ENCODE results near the gene PRKG1. TPM values are rescaled to one million over a fixed set of nuclear protein-coding genes. Genes with fewer than 3 reads are reported as not detected.

Gene PRKG1
- total and polyA plus RNA-seq, 2 experiments from 2014 or later = 18.2 to 21.1 TPM

- no peak overlapping the region for H3K27ac Mint-ChIP-seq
- no peak for DNase-seq (ENCODE audit: low spot score)
- Histone ChIP-seq H3K4me1 (ENCODE audit: insufficient read depth) (no peaks in the 10 kb centered on the region), H3K27me3 (ENCODE audit: insufficient read depth) (no peaks in the 10 kb centered on the region), H3K79me2 (replicated peaks; ENCODE audit: insufficient read depth) (no peaks in the 10 kb centered on the region), H3K4me3 (no peak overlapping the region), H3K36me3 (ENCODE audit: insufficient read depth) (no peaks in the 10 kb centered on the region), H2AFZ (no peak overlapping the region), H3F3A (replicated peaks; ENCODE audit: low read depth) (no peaks in the 10 kb centered on the region), H3K9me2 (ENCODE audit: insufficient read depth) (no peaks in the 10 kb centered on the region), H3K27ac (ENCODE audit: low read depth) (no peak overlapping the region), H3K4me2 (no peak overlapping the region), H4K20me1 (replicated peaks; ENCODE audit: insufficient read depth) (no peaks in the 10 kb centered on the region)
- no peak for ATAC-seq
- H3K4me1 Mint-ChIP-seq = peaks cover 6% of the 10 kb centered on the region; the same call in 2 of the 3 replicates
- no peak overlapping the region for H3K4me3 Mint-ChIP-seq
- no peaks in the 10 kb centered on the region for H3K36me3 Mint-ChIP-seq (ENCODE audit: low read depth)
- TF ChIP-seq ZNF331 (CRISPR knock-in tag; IDR thresholded peaks at IDR 0.05; ENCODE audit: low read depth) (no peak), POLR2AphosphoS5 (IDR thresholded peaks at IDR 0.05; ENCODE audit: low read depth) (no peak), STAT1 (IDR thresholded peaks at IDR 0.05; ENCODE audit: unreplicated experiment) (no peak), EZH2phosphoT487 (IDR thresholded peaks at IDR 0.05; ENCODE audit: unreplicated experiment) (no peak), CREB1 (CRISPR knock-in tag; IDR thresholded peaks at IDR 0.05; ENCODE audit: low read depth) (no peak), NANOG (IDR thresholded peaks at IDR 0.05; ENCODE audit: borderline replicate concordance) (no peak), EZH2 (IDR thresholded peaks at IDR 0.05; ENCODE audit: low read depth, unreplicated experiment) (no peak), JUNB (IDR thresholded peaks at IDR 0.05; ENCODE audit: unreplicated experiment) (no peak), ZNF114 (CRISPR knock-in tag; IDR thresholded peaks at IDR 0.05) (no peak), ZNF462 (CRISPR knock-in tag; IDR thresholded peaks at IDR 0.05) (no peak)
- TF ChIP-seq, protein P1, sequence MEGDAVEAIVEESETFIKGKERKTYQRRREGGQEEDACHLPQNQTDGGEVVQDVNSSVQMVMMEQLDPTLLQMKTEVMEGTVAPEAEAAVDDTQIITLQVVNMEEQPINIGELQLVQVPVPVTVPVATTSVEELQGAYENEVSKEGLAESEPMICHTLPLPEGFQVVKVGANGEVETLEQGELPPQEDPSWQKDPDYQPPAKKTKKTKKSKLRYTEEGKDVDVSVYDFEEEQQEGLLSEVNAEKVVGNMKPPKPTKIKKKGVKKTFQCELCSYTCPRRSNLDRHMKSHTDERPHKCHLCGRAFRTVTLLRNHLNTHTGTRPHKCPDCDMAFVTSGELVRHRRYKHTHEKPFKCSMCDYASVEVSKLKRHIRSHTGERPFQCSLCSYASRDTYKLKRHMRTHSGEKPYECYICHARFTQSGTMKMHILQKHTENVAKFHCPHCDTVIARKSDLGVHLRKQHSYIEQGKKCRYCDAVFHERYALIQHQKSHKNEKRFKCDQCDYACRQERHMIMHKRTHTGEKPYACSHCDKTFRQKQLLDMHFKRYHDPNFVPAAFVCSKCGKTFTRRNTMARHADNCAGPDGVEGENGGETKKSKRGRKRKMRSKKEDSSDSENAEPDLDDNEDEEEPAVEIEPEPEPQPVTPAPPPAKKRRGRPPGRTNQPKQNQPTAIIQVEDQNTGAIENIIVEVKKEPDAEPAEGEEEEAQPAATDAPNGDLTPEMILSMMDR (conservative IDR thresholded peaks at IDR 0.05; ENCODE audit: low read depth in 2 of 2) = no peak
- TF ChIP-seq, protein P2, sequence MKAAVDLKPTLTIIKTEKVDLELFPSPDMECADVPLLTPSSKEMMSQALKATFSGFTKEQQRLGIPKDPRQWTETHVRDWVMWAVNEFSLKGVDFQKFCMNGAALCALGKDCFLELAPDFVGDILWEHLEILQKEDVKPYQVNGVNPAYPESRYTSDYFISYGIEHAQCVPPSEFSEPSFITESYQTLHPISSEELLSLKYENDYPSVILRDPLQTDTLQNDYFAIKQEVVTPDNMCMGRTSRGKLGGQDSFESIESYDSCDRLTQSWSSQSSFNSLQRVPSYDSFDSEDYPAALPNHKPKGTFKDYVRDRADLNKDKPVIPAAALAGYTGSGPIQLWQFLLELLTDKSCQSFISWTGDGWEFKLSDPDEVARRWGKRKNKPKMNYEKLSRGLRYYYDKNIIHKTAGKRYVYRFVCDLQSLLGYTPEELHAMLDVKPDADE (IDR thresholded peaks at IDR 0.05) = no peak
- H3K9me3 Mint-ChIP-seq = no peaks in the 10 kb centered on the region
- H3K27me3 Mint-ChIP-seq (ENCODE audit: insufficient read depth, low read depth, poor library complexity) = peaks cover 2% of the 10 kb centered on the region
Observed at GRCh38 chr10:51888263-51888662, 814.0 kb downstream of the PRKG1 start.

All from GM23338 (cell line).